CD8-positive, alpha-beta memory T cell (primary cell): ENCODE measurements around the gene NR2E3. TPM values are rescaled to one million over a fixed set of nuclear protein-coding genes. Genes with fewer than 3 reads are reported as not detected.
A peak's percentile ranks its signal among the peaks of the same experiment; 100 is the strongest.

Experiments
- CTCF ChIA-PET: fragments of 350-600 bp; sonication (Branson Sonifier 250); formaldehyde crosslinking; loops from one replicate; lab custom pipeline; 2021; ENCODE audit warnings: antibody characterized with exemption; lab: Charles Lee
- POLR2A ChIA-PET: fragments of 350-600 bp; sonication (Branson Sonifier 250); formaldehyde crosslinking; loops from one replicate; lab custom pipeline; 2021; ENCODE audit warnings: antibody characterized with exemption; lab: Charles Lee
- DNase-seq, 5 donors: peaks; one replicate each; pipeline versions ENCODE4 v3.0.0 to v3.0.0-alpha.2; 2020 to 2022; ENCODE audit warnings: mixed read lengths in 1 of 5
- H3K27ac ChIP-seq: one replicate; pipeline ENCODE4 v1.7.0; 2013; ENCODE audit warnings: low read depth, mild to moderate bottlenecking, low read length, moderate library complexity
- H3K27me3 ChIP-seq: 2 replicates; pipeline ENCODE4 v1.7.0; 2013; ENCODE audit warnings: low read length, mild to moderate bottlenecking; ENCODE audit not compliant: insufficient read depth, poor library complexity, severe bottlenecking
- H3K36me3 ChIP-seq: 2 replicates; pipeline ENCODE4 v1.7.0; 2013; ENCODE audit warnings: mild to moderate bottlenecking, low read length, moderate library complexity; ENCODE audit not compliant: insufficient read depth
- H3K4me1 ChIP-seq: 2 replicates; pipeline ENCODE4 v1.7.0; 2013; ENCODE audit warnings: mild to moderate bottlenecking, low read length, moderate library complexity; ENCODE audit not compliant: insufficient read depth
- H3K4me3 ChIP-seq: 2 replicates; pipeline ENCODE4 v1.7.0; 2013; ENCODE audit warnings: mild to moderate bottlenecking, low read length
- H3K9me3 ChIP-seq: 2 replicates; pipeline ENCODE4 v1.7.0; 2013; ENCODE audit warnings: mild to moderate bottlenecking, low read length
- H3K27ac Mint-ChIP-seq, 8 donors: one replicate each; pipeline ENCODE4 v1.8.0; 2020 to 2021; ENCODE audit warnings: mixed read lengths in 8 of 8, mild to moderate bottlenecking in 6 of 8, inconsistent platforms in 3 of 8, moderate library complexity in 3 of 8
- H3K27me3 Mint-ChIP-seq, 2 donors: one replicate each; pipeline ENCODE4 v1.8.0; 2020 to 2021; ENCODE audit warnings: mixed read lengths in 2 of 2, mild to moderate bottlenecking in 1 of 2, moderate library complexity in 1 of 2
- H3K36me3 Mint-ChIP-seq, 3 donors: one replicate each; pipeline ENCODE4 v1.8.0; 2020 to 2021; ENCODE audit warnings: mixed read lengths in 3 of 3, inconsistent platforms in 1 of 3, mild to moderate bottlenecking in 1 of 3
- H3K4me1 Mint-ChIP-seq, 3 donors: one replicate each; pipeline ENCODE4 v1.8.0; 2020 to 2021; ENCODE audit warnings: mixed read lengths in 3 of 3, inconsistent platforms in 1 of 3, mild to moderate bottlenecking in 1 of 3
- H3K4me3 Mint-ChIP-seq, 7 donors: one replicate each; pipeline ENCODE4 v1.8.0; 2020 to 2021; ENCODE audit warnings: mixed read lengths in 7 of 7, mild to moderate bottlenecking in 6 of 7, moderate library complexity in 4 of 7, inconsistent platforms in 2 of 7
- H3K9me3 Mint-ChIP-seq, 5 donors: one replicate each; pipeline ENCODE4 v1.8.0; 2020 to 2022; ENCODE audit warnings: mixed read lengths in 5 of 5, mild to moderate bottlenecking in 3 of 5, moderate library complexity in 2 of 5, inconsistent platforms in 1 of 5
- polyA plus RNA-seq: library from polyadenylated mRNA; unstranded; fragments of 300-500 nt; fragmentation: Illumina TruSeq; gene quantifications from one replicate; pipeline ENCODE4 v1.2.3, GENCODE V29; 2021
- total RNA-seq, 2 experiments: library from RNA; stranded (reverse); gene quantifications; one replicate each; pipeline ENCODE4 v1.2.3, GENCODE V29; 2021

Gene NR2E3
- total and polyA plus RNA-seq, 3 experiments from 2014 or later, result not detected

DNA sequence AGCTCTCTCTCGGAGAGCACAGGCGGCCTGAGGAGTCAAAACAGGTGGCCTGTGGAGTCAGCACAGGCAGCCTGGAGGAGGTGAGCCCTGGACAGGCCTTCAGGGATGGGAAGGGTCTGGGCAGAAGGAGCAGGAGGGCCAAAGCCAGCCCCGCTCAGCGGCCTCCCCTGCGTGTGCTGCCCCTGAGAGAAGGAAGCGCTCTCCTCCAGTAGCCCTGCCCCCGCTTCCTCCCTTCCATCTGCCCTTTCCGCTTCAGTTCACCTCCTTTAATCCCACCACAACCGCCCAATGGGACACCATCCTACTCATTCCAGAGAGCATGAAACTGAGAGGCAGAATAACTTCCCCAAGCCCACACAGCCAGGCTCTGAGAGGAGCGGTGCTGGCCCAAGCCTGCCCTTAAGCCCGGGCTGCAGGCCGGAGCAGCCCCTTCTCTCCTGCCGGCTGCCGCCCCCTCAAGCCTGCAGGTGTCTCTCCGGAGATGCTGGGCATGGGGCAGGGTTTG lies 3.2 kb upstream of the NR2E3 start:
- DNase-seq, result no peak
- H3K9me3 ChIP-seq, result no peaks in the 10 kb centered on the region
- peaks cover 8 to 18% of the 10 kb centered on the region in 2 donors for H3K27me3 Mint-ChIP-seq
- no peaks in the 10 kb centered on the region for H3K9me3 Mint-ChIP-seq
- POLR2A ChIA-PET, result no interaction called here
- no peak overlapping the region for H3K4me3 Mint-ChIP-seq
- H3K4me1 ChIP-seq, result no peaks in the 10 kb centered on the region
- no peaks in the 10 kb centered on the region for H3K27me3 ChIP-seq
- no peak overlapping the region for H3K4me3 ChIP-seq
- H3K36me3 Mint-ChIP-seq, result no peaks in the 10 kb centered on the region
- no peaks in the 10 kb centered on the region for H3K4me1 Mint-ChIP-seq
- H3K27ac Mint-ChIP-seq, result peak overlapping the region in 1 of 8 donors; percentile 47
- CTCF ChIA-PET, result no interaction called here
- no peaks in the 10 kb centered on the region for H3K36me3 ChIP-seq
- H3K27ac ChIP-seq, result no peak overlapping the region

DNA sequence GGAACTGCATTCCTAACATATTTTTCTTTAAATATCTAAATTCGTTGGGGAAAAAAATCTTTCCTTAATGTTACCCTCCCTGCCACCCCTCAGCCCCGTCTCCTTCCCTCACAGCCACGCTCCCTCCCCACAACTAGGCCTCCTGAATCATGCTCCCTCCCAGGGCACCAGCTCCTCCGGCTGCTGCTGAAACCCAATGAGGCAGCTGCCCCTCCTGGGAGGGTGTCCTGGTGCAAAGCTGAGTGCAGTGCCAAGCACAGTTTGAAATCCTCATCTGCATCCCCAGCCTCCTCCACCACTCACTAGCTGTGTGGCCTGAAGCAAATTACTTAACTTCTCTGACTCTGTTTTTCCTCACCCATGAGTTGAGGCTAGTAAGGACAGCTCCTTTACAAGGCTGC lies 2.7 kb upstream of the NR2E3 start:
- Mint-ChIP-seq H3K27me3 (peaks cover 5 to 14% of the 10 kb centered on the region in 2 donors), H3K27ac (no peak overlapping the region), H3K4me1 (no peaks in the 10 kb centered on the region), H3K4me3 (no peak overlapping the region), H3K9me3 (no peaks in the 10 kb centered on the region), H3K36me3 (no peaks in the 10 kb centered on the region)
- no peak overlapping the region for H3K4me3 ChIP-seq
- DNase-seq, result no peak
- H3K27me3 ChIP-seq, result no peaks in the 10 kb centered on the region
- no peaks in the 10 kb centered on the region for H3K36me3 ChIP-seq
- ChIA-PET POLR2A (no interaction called here), CTCF (no interaction called here)
- H3K9me3 ChIP-seq, result no peaks in the 10 kb centered on the region
- H3K4me1 ChIP-seq, result no peaks in the 10 kb centered on the region
- H3K27ac ChIP-seq, result no peak overlapping the region

DNA sequence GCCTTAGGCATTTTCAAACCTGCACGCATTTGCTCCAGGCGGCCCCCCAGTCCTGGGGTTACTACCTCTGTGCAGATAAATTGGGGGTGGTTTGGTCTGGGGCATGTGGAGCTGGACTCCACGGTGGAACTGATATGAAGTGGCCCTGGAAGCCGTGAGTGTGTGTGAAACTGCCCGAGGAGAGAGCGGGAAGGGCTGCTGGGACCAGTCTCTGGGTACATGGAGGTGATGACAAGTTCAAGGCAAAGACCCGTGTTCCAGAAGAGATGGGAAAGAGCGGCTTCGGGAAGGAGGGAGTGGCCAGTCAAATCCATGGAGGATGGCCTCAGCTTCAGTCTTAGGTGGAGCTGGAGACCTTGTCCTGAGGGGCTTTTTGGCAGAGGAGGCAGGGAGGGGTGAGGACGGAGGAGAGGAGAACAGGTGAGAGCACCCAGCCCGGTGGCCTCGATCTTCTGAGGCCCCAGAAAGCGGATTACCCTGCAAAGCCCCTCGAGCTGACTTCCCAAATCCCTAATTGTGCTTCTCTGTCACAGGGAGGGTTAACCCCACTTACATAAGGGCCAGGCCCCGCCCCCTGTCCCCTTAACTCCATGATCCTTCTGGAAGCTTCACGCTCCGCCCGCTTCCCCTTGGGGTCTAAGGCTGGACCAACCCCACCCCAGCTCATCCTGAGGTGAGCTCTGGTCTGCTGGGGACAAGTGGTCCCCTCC lies 1.9 kb upstream of the NR2E3 start:
- Histone ChIP-seq H3K27me3 (no peaks in the 10 kb centered on the region), H3K4me3 (no peak overlapping the region), H3K9me3 (no peaks in the 10 kb centered on the region), H3K27ac (no peak overlapping the region), H3K4me1 (no peaks in the 10 kb centered on the region), H3K36me3 (no peaks in the 10 kb centered on the region)
- H3K27ac Mint-ChIP-seq, result no peak overlapping the region
- H3K4me1 Mint-ChIP-seq, result no peaks in the 10 kb centered on the region
- peaks cover 1 to 9% of the 10 kb centered on the region in 2 donors for H3K27me3 Mint-ChIP-seq
- ChIA-PET CTCF (no interaction called here), POLR2A (no interaction called here)
- no peaks in the 10 kb centered on the region for H3K36me3 Mint-ChIP-seq
- no peak for DNase-seq
- no peaks in the 10 kb centered on the region for H3K9me3 Mint-ChIP-seq
- H3K4me3 Mint-ChIP-seq, result no peak overlapping the region

DNA sequence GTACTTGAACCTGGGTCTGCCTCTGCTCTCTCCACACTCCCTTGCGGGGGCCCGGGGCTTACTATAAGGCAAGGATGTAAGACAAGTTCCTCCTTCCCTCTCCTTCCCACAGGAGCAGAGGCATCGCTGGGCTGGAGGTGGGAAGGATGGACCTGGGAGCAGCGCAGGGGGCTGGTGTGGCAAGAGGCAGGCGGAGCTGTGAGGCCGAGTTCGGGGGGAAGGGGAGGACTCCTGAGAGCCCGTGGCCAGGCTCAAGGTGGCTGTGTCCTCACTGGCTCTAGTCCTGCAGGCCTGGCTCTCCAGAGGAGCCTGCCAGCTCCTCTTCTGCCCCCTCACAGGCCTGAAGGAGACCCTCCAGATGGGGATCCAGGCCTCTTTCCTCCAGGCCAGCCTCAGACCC lies 1.0 kb upstream of the NR2E3 start:
- Histone ChIP-seq H3K4me3 (no peak overlapping the region), H3K4me1 (no peaks in the 10 kb centered on the region), H3K27ac (no peak overlapping the region), H3K9me3 (no peaks in the 10 kb centered on the region), H3K27me3 (no peaks in the 10 kb centered on the region), H3K36me3 (no peaks in the 10 kb centered on the region)
- Mint-ChIP-seq H3K27ac (no peak overlapping the region), H3K4me3 (no peak overlapping the region), H3K4me1 (no peaks in the 10 kb centered on the region), H3K9me3 (no peaks in the 10 kb centered on the region), H3K36me3 (no peaks in the 10 kb centered on the region), H3K27me3 (peaks cover 1 to 9% of the 10 kb centered on the region in 2 donors)
- ChIA-PET CTCF (no interaction called here), POLR2A (no interaction called here)
- no peak for DNase-seq

DNA sequence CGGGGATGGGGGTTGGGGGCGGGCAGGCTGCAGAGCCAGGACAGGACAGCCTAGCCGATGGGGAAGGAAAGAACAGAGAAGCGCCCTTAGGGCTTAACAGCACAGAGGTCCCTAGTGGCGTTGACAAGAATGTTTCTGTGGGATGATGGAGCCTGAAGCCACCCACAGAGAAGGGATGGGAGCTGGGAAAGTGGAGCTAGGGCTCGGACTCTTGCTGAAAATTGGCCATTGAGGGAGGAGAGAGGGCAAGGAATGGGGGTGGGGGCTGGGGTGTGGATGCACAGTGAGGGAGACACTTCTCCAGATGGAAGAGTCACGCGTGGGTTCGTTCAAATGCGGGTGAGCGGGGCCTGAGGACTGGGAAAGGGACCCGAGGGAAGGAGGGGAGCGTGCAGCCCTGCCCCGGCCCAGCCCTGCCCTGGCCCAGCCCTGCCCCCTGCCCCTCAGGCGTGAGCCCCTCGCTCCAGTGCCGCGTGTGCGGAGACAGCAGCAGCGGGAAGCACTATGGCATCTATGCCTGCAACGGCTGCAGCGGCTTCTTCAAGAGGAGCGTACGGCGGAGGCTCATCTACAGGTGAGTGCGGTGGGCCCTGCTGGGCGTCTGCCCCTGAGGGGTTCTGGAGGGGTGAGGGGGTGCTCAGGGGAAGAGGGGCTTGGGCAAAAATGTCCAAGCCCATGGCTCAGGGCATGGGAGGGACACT lies 832 bp downstream of the NR2E3 start:
- ChIA-PET POLR2A (no interaction called here), CTCF (no interaction called here)
- no peaks in the 10 kb centered on the region for H3K36me3 ChIP-seq
- H3K4me3 Mint-ChIP-seq, result no peak overlapping the region
- no peaks in the 10 kb centered on the region for H3K9me3 ChIP-seq
- H3K4me3 ChIP-seq, result no peak overlapping the region
- no peaks in the 10 kb centered on the region for H3K27me3 ChIP-seq
- H3K9me3 Mint-ChIP-seq, result peaks cover 0 to 2% (median 0%) of the 10 kb centered on the region in 5 donors
- DNase-seq, result no peak
- H3K27ac Mint-ChIP-seq, result no peak overlapping the region
- H3K4me1 Mint-ChIP-seq, result no peaks in the 10 kb centered on the region
- H3K27me3 Mint-ChIP-seq, result peaks cover 0 to 6% of the 10 kb centered on the region in 2 donors
- no peaks in the 10 kb centered on the region for H3K36me3 Mint-ChIP-seq
- H3K4me1 ChIP-seq, result no peaks in the 10 kb centered on the region
- H3K27ac ChIP-seq, result no peak overlapping the region

DNA sequence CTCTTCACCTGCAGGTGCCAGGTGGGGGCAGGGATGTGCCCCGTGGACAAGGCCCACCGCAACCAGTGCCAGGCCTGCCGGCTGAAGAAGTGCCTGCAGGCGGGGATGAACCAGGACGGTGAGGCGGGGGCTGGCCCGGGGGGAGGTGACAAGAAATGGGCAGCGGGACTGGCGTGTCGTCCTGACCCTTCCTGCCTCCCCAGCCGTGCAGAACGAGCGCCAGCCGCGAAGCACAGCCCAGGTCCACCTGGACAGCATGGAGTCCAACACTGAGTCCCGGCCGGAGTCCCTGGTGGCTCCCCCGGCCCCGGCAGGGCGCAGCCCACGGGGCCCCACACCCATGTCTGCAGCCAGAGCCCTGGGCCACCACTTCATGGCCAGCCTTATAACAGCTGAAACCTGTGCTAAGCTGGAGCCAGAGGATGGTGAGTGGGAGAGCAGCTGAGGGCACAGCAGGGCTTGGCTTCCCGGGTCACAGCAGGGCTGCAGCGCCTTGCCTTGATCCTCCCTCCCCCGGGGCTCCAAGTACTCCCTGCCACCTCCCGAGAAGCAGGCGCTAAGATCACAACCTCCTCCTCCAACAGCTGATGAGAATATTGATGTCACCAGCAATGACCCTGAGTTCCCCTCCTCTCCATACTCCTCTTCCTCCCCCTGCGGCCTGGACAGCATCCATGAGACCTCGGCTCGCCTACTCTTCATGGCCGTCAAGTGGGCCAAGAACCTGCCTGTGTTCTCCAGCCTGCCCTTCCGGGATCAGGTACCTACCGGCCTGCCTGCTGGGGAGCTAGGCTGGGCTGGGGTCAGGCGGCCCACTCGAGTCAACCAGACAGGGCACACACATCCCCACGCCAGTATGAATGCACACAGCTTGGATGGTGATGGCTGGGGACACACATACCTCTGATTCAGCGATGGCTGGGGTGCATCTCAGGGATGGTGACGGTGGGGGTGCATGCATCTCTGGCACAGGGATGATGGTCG lies 1.7 kb downstream of the NR2E3 start:
- H3K4me3 ChIP-seq, result no peak overlapping the region
- no peak overlapping the region for H3K4me3 Mint-ChIP-seq
- H3K36me3 Mint-ChIP-seq, result no peaks in the 10 kb centered on the region
- H3K9me3 ChIP-seq, result no peaks in the 10 kb centered on the region
- H3K27me3 Mint-ChIP-seq, result peaks cover 0 to 6% of the 10 kb centered on the region in 2 donors
- DNase-seq, result no peak
- POLR2A ChIA-PET, result no interaction called here
- H3K27me3 ChIP-seq, result no peaks in the 10 kb centered on the region
- H3K4me1 ChIP-seq, result no peaks in the 10 kb centered on the region
- no peak overlapping the region for H3K27ac ChIP-seq
- H3K27ac Mint-ChIP-seq, result no peak overlapping the region
- H3K4me1 Mint-ChIP-seq, result no peaks in the 10 kb centered on the region
- CTCF ChIA-PET, result no interaction called here
- H3K9me3 Mint-ChIP-seq, result peaks cover 0 to 2% (median 0%) of the 10 kb centered on the region in 5 donors
- H3K36me3 ChIP-seq, result no peaks in the 10 kb centered on the region

DNA sequence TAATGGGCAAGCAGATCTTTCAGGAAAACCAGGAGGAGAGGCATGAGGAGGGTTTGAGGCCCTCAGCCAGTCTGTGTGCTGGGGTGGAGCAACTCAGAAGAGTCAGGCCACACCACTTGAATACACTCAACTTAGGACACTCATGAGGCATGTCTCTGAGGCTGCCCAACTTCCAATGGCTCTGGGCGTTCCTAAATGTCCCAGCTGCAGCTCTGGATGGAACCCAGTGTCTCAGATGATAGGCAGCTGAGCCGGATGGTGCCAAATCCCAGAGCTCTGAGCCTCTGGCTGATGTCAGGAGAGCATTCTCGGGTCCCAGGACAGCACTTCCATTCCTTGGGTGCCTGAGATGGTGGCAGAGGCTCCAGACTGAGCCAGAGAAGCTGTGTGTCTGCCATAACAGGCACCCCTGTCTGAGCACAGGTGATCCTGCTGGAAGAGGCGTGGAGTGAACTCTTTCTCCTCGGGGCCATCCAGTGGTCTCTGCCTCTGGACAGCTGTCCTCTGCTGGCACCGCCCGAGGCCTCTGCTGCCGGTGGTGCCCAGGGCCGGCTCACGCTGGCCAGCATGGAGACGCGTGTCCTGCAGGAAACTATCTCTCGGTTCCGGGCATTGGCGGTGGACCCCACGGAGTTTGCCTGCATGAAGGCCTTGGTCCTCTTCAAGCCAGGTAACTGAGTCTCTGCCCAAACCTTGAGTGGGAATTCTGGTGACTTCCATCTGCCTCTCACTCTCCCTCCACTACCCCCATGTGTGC lies 2.8 kb downstream of the NR2E3 start:
- Mint-ChIP-seq H3K27ac (no peak overlapping the region), H3K4me1 (no peaks in the 10 kb centered on the region), H3K9me3 (peaks cover 0 to 4% (median 0%) of the 10 kb centered on the region in 5 donors), H3K27me3 (peaks cover 3 to 4% of the 10 kb centered on the region in 2 donors), H3K4me3 (no peak overlapping the region), H3K36me3 (peaks cover 0 to 4% (median 0%) of the 10 kb centered on the region in 3 donors)
- no peak for DNase-seq
- ChIA-PET CTCF (no interaction called here), POLR2A (no interaction called here)
- Histone ChIP-seq H3K4me3 (no peak overlapping the region), H3K27me3 (no peaks in the 10 kb centered on the region), H3K36me3 (no peaks in the 10 kb centered on the region), H3K4me1 (no peaks in the 10 kb centered on the region), H3K9me3 (no peaks in the 10 kb centered on the region), H3K27ac (no peak overlapping the region)
